Right cardiac atrium (tissue), 5 donors: ENCODE measurements around the gene EGFR. TPM values are rescaled to one million over a fixed set of nuclear protein-coding genes. Genes with fewer than 3 reads are reported as not detected.

Experiments
- ATAC-seq, 2 donors: fragments of 200-7000 bp; cut with Tn5 transposase; one replicate each; pipeline versions ENCODE4 v1.8.0 to v1.9.1; 2020; ENCODE audit warnings: moderate library complexity in 2 of 2, mild to moderate bottlenecking in 1 of 2
- DNase-seq, 3 donors: peaks; one replicate each; pipeline ENCODE4 v3.0.0-alpha.2; 2020
- H3K27ac ChIP-seq: one replicate; pipeline ENCODE4 v1.5.1; 2013; ENCODE audit warnings: mild to moderate bottlenecking, low read length, control low read depth, moderate library complexity
- H3K27me3 ChIP-seq: one replicate; pipeline ENCODE4 v1.6.1; 2013; ENCODE audit not compliant: control insufficient read depth, insufficient read depth
- H3K4me1 ChIP-seq: one replicate; pipeline ENCODE4 v1.6.1; 2013; ENCODE audit warnings: low read length; ENCODE audit not compliant: control insufficient read depth, insufficient read depth
- H3K4me3 ChIP-seq: one replicate; pipeline ENCODE4 v1.5.1; 2013; ENCODE audit warnings: low read length, control low read depth
- H3K9me3 ChIP-seq: one replicate; pipeline ENCODE4 v1.6.1; 2013; ENCODE audit warnings: low read length; ENCODE audit not compliant: control insufficient read depth
- WGBS: extraction: QIAGEN DNeasy Blood & Tissue Kit; methylation state at CpG from one replicate; pipeline ENCODE4 v1.1.7; 2013; 5-methylcytosine and 5-hydroxymethylcytosine counted together
- intact Hi-C, 4 donors: fragments of 100-400 bp; cut with DNase I; formaldehyde crosslinking; loops; one replicate each; pipeline versions ENCODE4 v1.11.0 to v1.14.0; 2022 to 2023
- polyA plus RNA-seq: library from polyadenylated mRNA; stranded (reverse); fragments of 200-250 nt; gene quantifications from one replicate; pipeline ENCODE4 v1.2.3, GENCODE V29; 2013
- total RNA-seq, 4 donors: library from RNA; stranded (reverse); fragmentation: NEBNext Ultra II Directional; extraction: Animal tissue kit (Norgen Biotek cat#: 25700); gene quantifications; one replicate each; pipeline ENCODE4 v1.2.1, GENCODE V29; 2021
- donor health status: healthy with polysubstance abuse.
- donor health status: DM: no; HTN: yes; CAD: no.
- donor health status: DM: no; HTN: no; CAD: no.
- donor health status: DM: no; HTN: yes; CAD: no; lungs with severe emphysema.
- donor health status: DM: yes; HTN: yes; CAD: no.

The EGFR gene
- total and polyA plus RNA-seq, 5 donors: 4.2 to 21.8 (median 14.8) TPM

DNA sequence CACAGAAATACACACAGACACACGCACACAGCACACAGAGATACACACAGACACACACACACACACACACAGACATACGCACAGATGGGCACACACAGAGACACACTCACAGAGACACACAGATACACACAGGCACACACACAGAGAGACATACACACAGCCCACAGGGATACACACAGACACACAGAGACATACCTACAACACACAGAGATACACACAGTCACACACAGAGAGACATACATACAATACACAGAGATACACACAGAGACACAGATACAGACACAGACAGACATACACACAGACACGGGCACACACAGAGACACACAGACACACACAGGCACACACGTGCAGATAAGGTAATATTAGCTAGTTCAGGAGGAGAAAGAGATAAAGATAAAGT is 76.9 kb downstream of the EGFR start:
- Histone ChIP-seq H3K27me3 (no peaks in the 10 kb centered on the region), H3K4me1 (peaks cover 22% of the 10 kb centered on the region), H3K9me3 (no peaks in the 10 kb centered on the region), H3K4me3 (no peak overlapping the region), H3K27ac (peak overlapping the region; percentile 21)
- intact Hi-C loops: loop anchor here in 1 of 4 donors (10.0 kb wide), 1 partner anchor 61 kb away; no protein-coding TSS in a partner anchor
- DNase-seq (no peak), ATAC-seq (no peak)
- 85% methylated on average over 4 of the region's 4 CpGs for WGBS

DNA sequence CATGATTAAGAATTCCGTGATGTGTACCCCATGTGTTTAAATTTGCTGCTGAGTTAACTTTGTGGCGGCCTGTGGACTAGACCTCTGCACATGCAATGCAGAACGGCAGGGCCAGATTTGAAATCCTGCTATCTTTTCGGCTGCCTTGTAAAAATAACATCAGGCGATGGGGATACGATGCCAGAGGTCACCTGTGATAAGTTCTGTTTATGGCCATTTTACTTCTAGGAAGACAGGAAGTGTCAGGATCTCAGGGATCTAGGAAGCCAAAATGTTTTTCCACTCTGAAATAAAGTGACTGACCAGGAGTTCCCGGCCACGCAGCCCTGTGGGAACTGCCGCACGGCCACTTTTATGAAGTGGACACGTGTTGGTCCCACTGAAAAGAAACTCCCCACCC is 77.5 kb downstream of the EGFR start:
- ATAC-seq: no peak
- Histone ChIP-seq H3K4me1 (peaks cover 24% of the 10 kb centered on the region), H3K9me3 (no peaks in the 10 kb centered on the region), H3K4me3 (no peak overlapping the region), H3K27me3 (no peaks in the 10 kb centered on the region), H3K27ac (peak overlapping the region; percentile 12)
- intact Hi-C loops: loop anchor here in 1 of 4 donors (10.0 kb wide), 1 partner anchor 62 kb away; no protein-coding TSS in a partner anchor
- WGBS: 61% methylated on average over 11 of the region's 11 CpGs
- no peak for DNase-seq

DNA sequence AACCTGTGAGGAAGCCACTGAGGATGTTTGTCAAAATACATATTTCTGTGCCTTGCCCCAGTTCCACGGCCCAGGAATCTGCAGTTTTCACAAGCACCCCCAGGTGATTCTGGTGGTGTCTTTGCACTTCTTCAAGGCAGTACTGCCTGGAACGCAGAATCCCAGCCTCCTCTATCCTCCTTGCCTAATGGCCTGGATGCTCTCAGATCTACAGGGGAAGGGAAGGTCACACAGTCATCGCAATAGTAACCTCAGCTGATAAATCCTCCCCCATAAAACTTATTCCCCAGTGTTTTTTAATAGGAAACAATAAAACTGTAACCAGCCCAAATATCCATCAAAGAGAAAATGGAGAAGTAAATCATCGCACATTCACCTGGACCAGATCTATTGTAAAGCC is 78.3 kb downstream of the EGFR start:
- Histone ChIP-seq H3K27ac (peak overlapping the region; percentile 12), H3K27me3 (no peaks in the 10 kb centered on the region), H3K4me3 (no peak overlapping the region), H3K9me3 (no peaks in the 10 kb centered on the region), H3K4me1 (peaks cover 23% of the 10 kb centered on the region)
- intact Hi-C loops: loop anchor here in 1 of 4 donors (10.0 kb wide), 1 partner anchor 62 kb away; no protein-coding TSS in a partner anchor
- ATAC-seq (no peak), DNase-seq (no peak)
- 94% methylated on average over 4 of the region's 4 CpGs for WGBS

DNA sequence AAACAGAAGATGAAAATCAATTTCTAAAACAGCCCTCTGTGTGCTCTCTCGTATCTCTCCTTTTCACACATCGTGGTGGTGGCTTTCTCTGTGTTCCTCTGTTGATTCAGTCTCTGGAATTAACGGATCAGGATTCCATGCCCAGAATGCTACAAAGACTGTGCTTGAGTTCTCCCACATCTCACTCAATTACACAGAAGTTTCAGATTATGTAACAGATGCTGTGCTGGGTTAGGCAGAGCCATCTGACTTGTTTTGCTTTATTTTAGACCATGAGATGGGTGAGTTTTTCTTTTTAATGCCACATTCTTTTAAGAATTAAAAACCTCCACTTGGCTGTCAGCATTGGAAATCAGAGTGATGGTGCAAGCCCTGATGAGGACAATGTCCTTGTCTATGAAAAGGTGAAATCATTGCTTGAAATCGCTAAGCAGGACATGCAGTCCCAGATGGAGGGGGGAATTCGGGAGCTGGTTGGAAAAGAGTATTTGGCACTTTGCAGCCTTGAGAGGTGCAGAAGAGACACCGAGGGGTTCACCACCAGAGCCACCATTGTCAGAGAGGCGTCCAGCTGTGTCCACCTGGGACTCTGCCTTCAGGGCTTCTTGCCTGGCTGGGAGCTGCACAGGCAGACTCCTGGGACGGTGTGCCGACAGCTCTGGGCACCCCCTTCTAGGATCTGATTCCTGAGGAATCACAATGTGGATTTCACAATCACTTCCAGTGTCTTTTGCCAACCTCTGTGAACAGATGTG is 80.4 kb downstream of the EGFR start:
- peak overlapping the region; percentile 65 for H3K27ac ChIP-seq
- intact Hi-C loops: loop anchor here in 1 of 4 donors (10.0 kb wide), 1 partner anchor 64 kb away; no protein-coding TSS in a partner anchor
- peaks cover 19% of the 10 kb centered on the region for H3K4me1 ChIP-seq
- WGBS: 49% methylated on average over 9 of the region's 9 CpGs
- H3K9me3 ChIP-seq: no peaks in the 10 kb centered on the region
- ATAC-seq (peak; percentile 41 to 57), DNase-seq (peak; percentile 33 to 81 (median 74))
- no peaks in the 10 kb centered on the region for H3K27me3 ChIP-seq
- H3K4me3 ChIP-seq: no peak overlapping the region

- peaks cover 17% of the 10 kb centered on the region for H3K4me1 ChIP-seq
- ATAC-seq (peak; percentile 49), DNase-seq (peak in 1 of 3 donors; percentile 66)
- H3K27ac ChIP-seq: peak overlapping the region; percentile 78
- no peak overlapping the region for H3K4me3 ChIP-seq
- H3K27me3 ChIP-seq: no peaks in the 10 kb centered on the region
- no peaks in the 10 kb centered on the region for H3K9me3 ChIP-seq
- 53% methylated on average over 8 of the region's 8 CpGs for WGBS
- intact Hi-C loops: loop anchor here in 1 of 4 donors (10.0 kb wide), 1 partner anchor 65 kb away; no protein-coding TSS in a partner anchor
These were observed 81.2 kb downstream of the EGFR start for GRCh38 chr7:55099821-55100543.

DNA sequence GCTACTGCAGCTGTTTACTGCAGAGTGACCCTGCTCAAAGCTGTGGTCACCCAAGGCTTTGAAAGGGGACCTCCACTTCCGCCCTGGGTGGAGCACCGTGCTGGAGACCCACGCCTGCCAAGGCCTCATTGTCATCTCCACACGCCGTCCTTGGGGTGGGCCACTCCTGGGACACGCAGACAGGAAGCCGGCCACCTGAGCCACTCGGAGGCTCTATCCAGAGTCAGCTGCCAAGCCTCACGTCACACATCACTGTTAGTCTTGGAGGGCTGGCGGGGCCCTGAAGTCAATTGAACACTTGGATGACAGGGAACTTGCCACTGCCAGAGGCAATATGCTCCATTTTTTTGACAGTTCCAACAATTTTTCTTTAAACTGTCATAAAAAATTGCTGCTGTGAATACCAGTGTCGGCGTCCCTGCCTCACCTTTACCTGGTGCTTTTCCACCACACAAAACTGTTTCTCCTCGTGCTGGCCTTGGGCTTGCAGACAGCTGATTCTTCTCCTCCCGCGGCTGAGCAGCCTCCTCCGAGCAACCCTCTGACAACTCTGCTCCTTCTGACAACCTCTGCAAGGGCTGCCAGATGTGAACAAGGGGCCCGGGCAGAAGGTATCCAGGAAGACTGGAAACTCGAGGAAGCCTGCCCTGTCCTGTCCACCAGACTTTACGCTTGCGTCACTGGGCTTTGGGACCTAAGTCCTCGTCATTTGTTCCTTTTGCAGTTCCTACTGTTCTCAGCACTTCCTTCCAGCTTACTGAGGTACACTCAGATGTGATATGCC is 81.9 kb downstream of the EGFR start:
- ATAC-seq (peak; percentile 81 to 85), DNase-seq (peak; percentile 84 to 96 (median 92))
- intact Hi-C loops: no loop called here
- peaks cover 15% of the 10 kb centered on the region for H3K4me1 ChIP-seq
- no peaks in the 10 kb centered on the region for H3K9me3 ChIP-seq
- no peaks in the 10 kb centered on the region for H3K27me3 ChIP-seq
- H3K4me3 ChIP-seq: no peak overlapping the region
- H3K27ac ChIP-seq: peak overlapping the region; percentile 78
- 29% methylated on average over 21 of the region's 21 CpGs for WGBS

DNA sequence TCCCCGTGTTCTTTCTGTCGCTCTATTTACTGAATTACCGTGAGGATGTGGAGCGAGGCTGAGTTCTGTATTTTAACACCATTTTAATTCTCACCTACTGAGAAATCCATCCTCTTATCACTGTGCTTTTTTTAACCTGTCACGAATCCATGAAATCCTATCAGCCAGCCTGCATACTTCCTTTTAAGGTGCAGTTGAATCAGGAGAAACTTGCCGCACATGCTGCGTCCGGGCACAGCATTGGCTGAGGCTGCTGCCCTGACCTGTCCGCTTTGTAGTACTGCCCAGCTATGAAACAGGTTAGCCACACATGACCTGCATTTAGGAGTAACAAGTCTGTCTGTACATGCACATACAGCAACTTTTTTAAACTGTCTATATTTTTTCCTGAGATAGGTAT is 82.5 kb downstream of the EGFR start:
- no peaks in the 10 kb centered on the region for H3K27me3 ChIP-seq
- intact Hi-C loops: no loop called here
- H3K27ac ChIP-seq: peak overlapping the region; percentile 78
- ATAC-seq: peak; percentile 33 to 34
- no peaks in the 10 kb centered on the region for H3K9me3 ChIP-seq
- WGBS: 45% methylated on average over 9 of the region's 9 CpGs
- DNase-seq: peak in 1 of 3 donors; percentile 64
- no peak overlapping the region for H3K4me3 ChIP-seq
- peaks cover 13% of the 10 kb centered on the region for H3K4me1 ChIP-seq

DNA sequence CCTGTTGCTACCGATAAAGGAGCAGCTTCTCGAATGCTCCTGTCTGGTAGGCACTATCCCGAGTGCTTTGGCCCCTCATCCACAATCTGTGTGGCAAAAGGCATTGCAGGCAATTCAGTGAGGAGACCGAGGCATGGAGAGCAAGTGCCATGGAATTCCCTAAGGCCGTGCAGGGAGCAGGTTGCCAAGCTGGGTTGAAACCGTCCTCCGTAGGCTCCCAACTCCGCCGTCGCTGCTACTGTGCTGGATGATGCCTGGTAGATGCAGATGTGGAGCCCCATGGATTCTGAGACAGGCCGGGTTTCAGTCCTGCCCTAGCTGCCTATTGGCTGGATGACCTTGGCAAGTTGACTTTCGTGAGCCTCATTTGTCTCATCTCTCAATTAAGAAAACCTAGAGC is 85.3 kb downstream of the EGFR start:
- Histone ChIP-seq H3K4me3 (no peak overlapping the region), H3K9me3 (no peaks in the 10 kb centered on the region), H3K27me3 (no peaks in the 10 kb centered on the region), H3K4me1 (peaks cover 9% of the 10 kb centered on the region), H3K27ac (no peak overlapping the region)
- intact Hi-C loops: no loop called here
- ATAC-seq (no peak), DNase-seq (no peak)
- WGBS: 96% methylated on average over 12 of the region's 12 CpGs

GRCh38 chr7:55104712-55105433 is 86.1 kb downstream of the EGFR start:
- 76% methylated on average over 3 of the region's 3 CpGs for WGBS
- intact Hi-C loops: no loop called here
- no peaks in the 10 kb centered on the region for H3K9me3 ChIP-seq
- no peak overlapping the region for H3K4me3 ChIP-seq
- DNase-seq (no peak), ATAC-seq (no peak)
- peaks cover 8% of the 10 kb centered on the region for H3K4me1 ChIP-seq
- no peak overlapping the region for H3K27ac ChIP-seq
- H3K27me3 ChIP-seq: no peaks in the 10 kb centered on the region

DNA sequence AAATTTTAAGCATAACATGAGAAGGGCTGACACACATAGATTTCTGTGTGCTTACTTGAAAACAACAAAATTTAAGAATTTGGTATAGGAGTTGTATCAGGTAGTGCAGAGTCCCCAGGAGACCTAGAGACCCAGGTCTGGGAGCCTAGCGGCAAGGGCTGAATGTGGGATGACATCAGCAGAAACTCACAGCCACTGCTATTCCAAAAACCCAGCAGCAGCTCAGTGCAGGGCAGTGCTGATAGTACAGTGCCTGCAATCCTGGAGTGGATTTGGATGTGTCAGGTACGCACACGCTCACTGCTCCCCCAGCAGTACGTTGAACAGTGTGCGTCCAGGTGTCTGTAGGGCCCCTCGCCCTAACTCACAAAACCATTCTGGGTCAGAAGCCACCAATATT is 87.1 kb downstream of the EGFR start:
- intact Hi-C loops: no loop called here
- no peak for DNase-seq
- peaks cover 2% of the 10 kb centered on the region for H3K4me1 ChIP-seq
- WGBS: 84% methylated on average over 6 of the region's 6 CpGs
- H3K27ac ChIP-seq: no peak overlapping the region
- no peak overlapping the region for H3K4me3 ChIP-seq
- peak; percentile 17 to 42 for ATAC-seq
- no peaks in the 10 kb centered on the region for H3K27me3 ChIP-seq
- no peaks in the 10 kb centered on the region for H3K9me3 ChIP-seq
